A549 (cell line): ENCODE data around the gene GAS7.

Experiments used
- SREBF2 ChIP-seq: fragments of 450-650 bp; IDR thresholded peaks from 2 replicates; pipeline ENCODE4 v1.6.1; 2014; ENCODE audit warnings: mild to moderate bottlenecking, moderate library complexity
- USF2 ChIP-seq: fragments of 450-650 bp; IDR thresholded peaks from 2 replicates; pipeline ENCODE4 v1.6.1; 2014; ENCODE audit warnings: antibody characterized with exemption

- TF ChIP-seq USF2 = no peak
- TF ChIP-seq SREBF2 = no peak
Measured at GRCh38 chr17:10091046-10091445, 107.4 kb downstream of the GAS7 start.
